C4-2B (cell line): ENCODE data around the gene MRNIP.

Experiments
- H3K27ac ChIP-seq: fragments of 450-650 bp; 2 replicates; pipeline ENCODE4 v1.5.1; 2017
- CTCF ChIP-seq: fragments of 450-650 bp; conservative IDR thresholded peaks from 2 replicates; pipeline ENCODE4 v1.5.1; 2017; ENCODE audit warnings: mild to moderate bottlenecking
- ZFX ChIP-seq: fragments of 450-650 bp; IDR thresholded peaks from 2 replicates; pipeline ENCODE4 v1.6.1; 2017

MRNIP gene

GRCh38 chr5:179833709-179834070, 24.9 kb downstream of the MRNIP start:
- TF ChIP-seq ZFX (no peak), CTCF (no peak)
- H3K27ac ChIP-seq, result no peak overlapping the region

- TF ChIP-seq CTCF, result no peak
- TF ChIP-seq ZFX, result no peak
- H3K27ac ChIP-seq, result no peak overlapping the region
Measured at GRCh38 chr5:179833056-179833708, 25.4 kb downstream of the MRNIP start.

GRCh38 chr5:179832039-179832745, 26.4 kb downstream of the MRNIP start:
- TF ChIP-seq ZFX (no peak), CTCF (no peak)
- H3K27ac ChIP-seq, result no peak overlapping the region

- TF ChIP-seq CTCF, result no peak
- TF ChIP-seq ZFX, result no peak
Measured at GRCh38 chr5:179830818-179831468, 27.7 kb downstream of the MRNIP start.

GRCh38 chr5:179829732-179830435, 28.7 kb downstream of the MRNIP start:
- TF ChIP-seq ZFX, result no peak
- no peak for TF ChIP-seq CTCF
- H3K27ac ChIP-seq, result no peak overlapping the region

More at GRCh38 chr5:179830818-179831468, 27.7 kb downstream of the MRNIP start:
- no peak overlapping the region for H3K27ac ChIP-seq

GRCh38 chr5:179828756-179829421, 29.7 kb downstream of the MRNIP start:
- TF ChIP-seq ZFX (no peak), CTCF (no peak)
- no peak overlapping the region for H3K27ac ChIP-seq
